Left hindlimb (tissue), 1 donor: ENCODE data around the gene ITGA1.

ENCODE experiments used
- DNase-seq: peaks from one replicate; pipeline ENCODE4 v3.0.0-alpha.2; 2018

The ITGA1 gene

DNA sequence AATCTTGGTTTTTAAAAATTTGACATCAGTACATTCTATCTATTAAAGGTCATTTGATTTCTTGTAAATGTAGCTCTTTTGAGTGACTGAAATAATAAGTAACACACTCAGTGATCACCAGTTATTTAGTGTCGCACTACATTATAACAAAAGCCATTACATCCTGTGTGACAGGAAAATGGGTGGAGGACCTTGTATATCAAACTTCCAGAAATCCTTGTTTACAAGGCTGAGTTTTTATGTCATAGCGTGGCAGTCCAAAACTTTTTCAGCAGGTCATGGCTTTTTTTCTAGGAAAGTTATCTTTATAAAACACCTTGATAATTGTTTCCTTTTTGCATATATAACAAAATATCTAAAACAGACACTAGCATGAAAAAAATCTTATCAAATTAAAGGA is 14.4 kb upstream of the ITGA1 start:
- DNase-seq = no peak

GRCh38 chr5:52774005-52774410 is 13.7 kb upstream of the ITGA1 start:
- DNase-seq = no peak

DNA sequence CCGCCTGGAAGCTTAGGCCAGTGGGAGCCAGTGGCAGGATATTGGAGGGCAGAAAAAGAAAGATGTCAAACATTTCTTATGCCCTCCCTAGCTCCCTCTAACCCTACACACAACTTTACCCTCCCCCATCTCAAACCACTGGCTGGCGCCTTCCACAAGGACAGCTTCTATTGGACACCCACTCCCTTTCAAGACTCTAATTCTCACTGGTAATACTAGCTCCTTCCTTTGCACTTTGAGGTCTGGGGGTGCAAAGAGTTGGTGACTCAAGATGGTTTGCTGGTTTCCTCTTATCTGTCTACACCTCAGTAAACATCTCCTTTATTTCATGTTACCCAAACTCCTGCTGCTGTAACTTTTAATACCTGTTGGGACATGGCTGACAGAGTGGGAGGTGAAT is 11.6 kb upstream of the ITGA1 start:
- DNase-seq = no peak

DNA sequence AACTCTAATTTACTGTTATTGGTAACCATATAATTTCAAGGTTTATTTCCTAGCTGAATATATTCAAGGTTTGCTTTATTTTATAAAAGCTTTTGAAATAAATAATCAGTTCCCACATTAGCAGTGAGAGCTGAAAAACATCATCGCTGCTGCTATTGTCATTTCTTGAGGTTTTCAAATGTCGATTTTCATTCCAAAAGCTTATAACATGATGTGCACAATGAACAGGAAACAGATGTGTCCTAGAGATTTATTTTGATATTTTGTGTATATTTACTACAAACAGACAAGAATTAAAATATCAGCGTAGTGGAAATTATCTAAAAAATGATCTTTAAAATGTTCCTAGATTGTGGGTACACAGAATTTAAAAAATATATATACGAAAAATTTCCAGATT is 10.5 kb upstream of the ITGA1 start:
- DNase-seq = no peak

DNA sequence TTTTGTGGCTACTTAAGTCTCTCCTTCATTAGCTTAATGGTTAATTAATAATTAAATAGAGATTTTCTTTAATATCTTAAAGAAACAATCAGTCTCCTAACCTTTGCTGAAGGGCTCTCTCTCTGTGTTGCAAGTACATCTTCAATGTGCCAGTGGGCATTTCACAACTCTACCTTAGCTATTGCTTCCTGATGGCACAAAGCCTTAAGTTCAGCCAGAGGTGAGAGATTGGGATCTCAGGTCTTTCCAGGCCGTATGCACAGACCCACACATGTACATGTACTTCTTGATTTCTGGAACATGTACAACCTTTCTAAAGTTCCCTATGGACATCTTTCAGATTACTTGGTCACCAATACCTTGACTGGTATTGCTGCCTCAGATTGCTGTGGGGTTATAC is 8.9 kb upstream of the ITGA1 start:
- no peak for DNase-seq

GRCh38 chr5:52779213-52779612 is 8.5 kb upstream of the ITGA1 start:
- no peak for DNase-seq

DNA sequence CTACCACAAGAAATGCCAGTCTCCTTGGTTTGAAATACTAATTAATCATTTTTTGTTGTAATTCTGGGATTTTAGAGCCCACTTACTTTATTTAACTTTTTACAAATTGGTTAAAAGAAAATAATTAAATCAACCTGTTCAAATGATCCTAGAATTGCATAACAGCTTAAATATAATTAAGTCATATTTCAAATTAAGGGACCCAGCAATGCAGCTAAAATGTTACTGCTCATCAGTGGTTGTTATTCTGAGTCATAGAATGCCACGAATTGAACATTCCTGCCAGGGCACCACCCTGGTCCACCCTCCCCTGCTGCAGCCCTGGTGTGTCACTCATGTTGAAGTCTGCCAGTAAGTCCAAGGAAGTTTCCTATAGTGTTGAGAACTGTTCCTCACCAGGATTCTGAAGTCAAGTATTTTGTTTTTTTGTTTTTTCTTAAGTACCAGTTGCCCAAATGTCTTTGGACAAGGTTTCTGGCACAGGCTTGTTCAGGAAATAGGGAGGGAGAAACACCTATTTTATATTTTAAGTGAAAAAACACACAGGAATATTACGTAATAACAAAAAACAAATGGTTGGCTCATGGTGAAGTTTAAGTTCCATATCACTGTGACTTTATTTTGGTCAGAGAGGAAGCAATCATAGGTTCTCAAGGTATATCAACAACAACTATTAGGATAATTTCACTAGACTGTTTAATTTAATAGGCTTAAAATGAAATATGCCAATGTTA is 4.3 kb upstream of the ITGA1 start:
- DNase-seq = no peak

DNA sequence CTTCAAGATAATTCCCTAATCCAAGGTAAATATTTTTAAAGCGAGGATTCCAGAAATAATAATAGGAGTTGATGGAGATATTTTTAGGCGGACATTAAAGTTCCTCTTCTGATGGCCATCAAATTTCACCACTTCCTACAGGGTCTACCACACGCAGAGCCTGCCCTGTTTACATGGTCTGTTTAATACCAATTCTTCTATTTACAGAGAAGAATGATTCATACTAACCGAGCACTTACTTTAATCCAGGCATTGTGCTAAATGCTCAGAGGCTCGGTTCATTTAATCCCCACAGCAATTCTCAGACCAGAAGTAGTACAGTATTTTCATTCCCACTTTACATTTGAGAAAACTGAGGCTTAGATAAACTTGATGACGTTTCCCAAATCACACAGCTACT is 3.0 kb upstream of the ITGA1 start:
- DNase-seq = no peak

DNA sequence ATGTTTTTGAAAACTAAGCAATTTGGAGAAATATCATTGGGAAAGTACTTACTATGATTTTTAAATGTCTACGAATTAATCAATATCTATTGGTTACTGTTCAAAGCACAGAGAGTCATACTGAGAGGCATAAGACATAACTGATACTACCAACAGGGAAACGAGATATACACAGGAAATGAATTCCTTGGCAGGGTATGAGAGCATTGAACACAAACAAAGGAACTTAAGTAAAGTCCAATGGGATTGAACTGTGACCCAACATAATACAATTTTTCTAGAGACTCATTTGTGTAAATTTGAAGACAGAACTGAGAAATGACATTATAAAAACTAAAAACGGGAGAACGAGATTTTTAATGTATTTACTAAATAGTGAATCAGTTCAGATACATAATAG is 1.3 kb upstream of the ITGA1 start:
- no peak for DNase-seq

- DNase-seq = no peak
Observed at GRCh38 chr5:52786949-52787599, 642 bp upstream of the ITGA1 start.

DNA sequence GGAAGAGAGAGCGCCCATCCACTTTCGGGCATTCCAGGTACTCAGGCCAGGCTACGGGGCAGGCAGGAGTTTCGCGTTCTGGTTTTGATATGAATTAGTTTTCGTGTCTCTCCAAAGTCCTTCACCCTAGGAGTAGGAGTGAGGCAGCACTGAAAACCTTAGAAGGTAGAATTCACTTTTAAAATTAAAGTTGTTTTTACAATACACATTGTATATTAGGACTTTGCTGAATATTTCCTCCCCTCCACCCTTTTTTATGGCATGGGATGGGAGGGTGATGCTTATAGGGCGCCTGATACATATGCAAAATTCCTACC is 747 bp downstream of the ITGA1 start:
- no peak for DNase-seq

DNA sequence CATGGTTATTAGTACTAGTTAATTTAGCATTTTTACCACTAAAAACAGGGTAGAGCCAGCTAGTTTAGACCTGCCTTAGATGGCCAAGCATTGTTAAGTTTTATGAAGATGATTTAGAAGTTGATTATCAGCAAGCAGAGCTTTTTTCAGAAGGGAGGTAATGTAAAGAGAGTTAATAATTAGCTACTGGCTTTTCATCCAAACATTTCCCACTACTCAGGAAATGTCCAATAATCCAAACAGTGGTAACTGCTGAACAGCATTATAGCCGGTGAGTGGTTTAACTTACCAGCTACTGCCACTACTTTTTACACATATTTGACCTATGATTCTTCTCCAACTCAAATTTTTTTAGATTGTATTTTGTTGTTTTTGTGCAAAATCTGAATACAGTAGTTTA is 1.7 kb downstream of the ITGA1 start:
- no peak for DNase-seq

- DNase-seq = no peak
Observed at GRCh38 chr5:52789851-52790250, 2.1 kb downstream of the ITGA1 start.

DNA sequence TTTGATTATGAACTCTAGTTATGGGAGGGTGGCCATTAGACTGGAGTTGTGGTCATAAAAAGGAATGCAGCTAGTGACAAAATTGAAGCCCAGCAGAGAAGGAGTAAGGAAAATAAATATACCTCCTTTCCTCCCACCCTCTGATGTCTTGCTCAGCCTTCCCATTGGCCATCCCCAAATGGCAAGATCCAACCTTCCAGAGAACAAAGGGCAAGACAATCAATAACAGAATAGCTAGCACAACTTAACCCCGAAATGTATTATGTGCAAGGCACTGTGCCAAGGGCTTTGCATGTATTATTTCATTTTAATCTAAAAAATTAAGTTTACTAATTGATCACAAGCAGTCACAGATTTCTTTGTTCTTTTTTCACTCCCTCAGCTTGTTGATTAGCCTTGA is 3.6 kb downstream of the ITGA1 start:
- DNase-seq = no peak

- DNase-seq = no peak
Observed at GRCh38 chr5:52794519-52794918, 6.8 kb downstream of the ITGA1 start.

DNA sequence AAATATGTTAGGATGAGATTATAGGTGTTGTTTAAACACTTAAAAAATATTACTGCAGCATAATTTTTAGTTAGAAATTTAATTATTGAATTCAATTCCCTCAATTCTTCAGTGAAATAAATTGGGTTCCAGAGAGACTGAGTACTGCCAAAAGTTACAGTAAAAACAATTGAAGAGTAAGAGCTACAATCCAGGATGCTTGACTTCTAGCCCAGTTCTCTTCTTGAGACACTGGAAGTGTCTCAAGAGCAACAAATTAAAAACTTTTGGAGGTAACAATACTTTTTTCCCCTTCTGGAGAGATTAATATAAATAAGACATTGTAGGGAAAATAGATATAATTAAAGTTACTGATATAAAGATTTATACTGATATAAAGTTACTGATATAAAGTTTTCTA is 8.3 kb downstream of the ITGA1 start:
- no peak for DNase-seq

DNA sequence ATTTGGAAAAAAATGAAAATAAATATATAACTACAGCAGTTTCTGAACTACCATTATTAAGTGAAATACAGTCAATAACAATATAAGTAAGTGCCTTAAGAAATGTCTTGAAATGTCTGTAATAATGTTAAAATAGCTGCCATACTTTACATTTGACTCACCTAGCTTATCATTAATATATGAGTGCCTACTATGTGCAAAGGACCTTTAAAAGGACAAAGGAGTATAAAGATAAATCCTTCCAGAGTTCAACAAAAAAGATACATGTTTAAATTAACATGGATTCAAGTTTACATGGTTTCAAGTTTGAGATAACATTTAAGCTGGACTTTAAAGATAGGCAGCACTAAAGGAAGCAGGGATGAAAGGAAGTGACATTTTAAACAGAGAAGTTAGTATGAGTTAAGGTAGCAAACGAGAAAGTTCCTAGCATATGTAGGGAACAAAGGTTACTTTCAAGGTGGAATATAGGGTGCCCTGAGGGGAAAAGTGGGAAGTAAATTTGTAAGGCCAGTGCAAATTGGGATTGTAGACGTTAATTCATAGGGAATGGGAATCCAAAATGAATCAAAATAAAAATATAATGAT is 8.9 kb downstream of the ITGA1 start:
- no peak for DNase-seq

DNA sequence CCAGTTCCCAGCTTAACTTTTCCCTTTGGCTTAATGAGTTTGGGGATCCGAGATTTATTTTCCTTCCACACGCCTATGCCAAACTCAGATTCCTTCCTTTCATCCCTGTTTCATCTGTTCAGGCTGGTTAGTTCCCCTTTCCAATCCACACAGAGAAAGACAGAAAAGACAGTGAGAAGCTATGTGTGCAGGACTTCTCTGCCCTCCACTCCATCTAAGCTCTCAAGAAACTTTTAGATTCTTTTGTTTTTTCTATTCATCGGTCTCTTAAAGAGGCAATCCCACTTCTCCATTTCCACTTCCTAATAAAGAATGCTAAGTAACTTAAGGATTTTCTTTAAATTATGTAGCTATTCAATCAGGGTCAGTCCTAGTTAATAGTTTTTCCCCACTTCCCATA is 11.2 kb downstream of the ITGA1 start:
- DNase-seq = no peak

DNA sequence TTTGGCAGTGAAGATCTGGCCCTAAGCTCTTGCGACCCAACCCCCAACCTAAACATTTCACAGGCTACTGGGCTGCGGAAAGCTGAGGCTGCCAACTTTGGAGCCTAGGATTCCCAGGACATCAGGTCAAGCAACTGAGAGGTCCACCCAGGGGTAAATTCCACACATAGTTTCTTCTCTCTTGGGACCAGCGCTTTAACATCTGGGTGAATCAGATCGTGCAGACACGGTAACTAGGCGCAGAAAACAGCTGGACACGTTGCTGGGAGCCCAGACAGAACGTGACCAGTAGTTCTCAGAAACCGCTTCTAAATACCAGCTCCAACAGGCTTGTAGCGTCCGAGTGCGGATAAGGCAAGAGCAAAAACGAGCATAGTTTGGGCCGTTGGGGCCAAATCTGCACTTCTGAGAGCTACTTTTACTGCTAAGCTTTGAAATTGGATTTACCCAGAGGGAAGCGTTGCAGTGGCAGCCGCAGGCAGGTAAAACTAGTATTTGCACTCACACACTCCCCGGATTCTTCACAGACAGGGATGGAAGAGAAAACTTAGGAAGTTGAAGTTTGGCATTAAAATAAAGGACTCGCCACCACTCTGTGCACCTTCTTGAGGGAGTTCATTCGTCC is 11.8 kb downstream of the ITGA1 start:
- peak; percentile 73 for DNase-seq

DNA sequence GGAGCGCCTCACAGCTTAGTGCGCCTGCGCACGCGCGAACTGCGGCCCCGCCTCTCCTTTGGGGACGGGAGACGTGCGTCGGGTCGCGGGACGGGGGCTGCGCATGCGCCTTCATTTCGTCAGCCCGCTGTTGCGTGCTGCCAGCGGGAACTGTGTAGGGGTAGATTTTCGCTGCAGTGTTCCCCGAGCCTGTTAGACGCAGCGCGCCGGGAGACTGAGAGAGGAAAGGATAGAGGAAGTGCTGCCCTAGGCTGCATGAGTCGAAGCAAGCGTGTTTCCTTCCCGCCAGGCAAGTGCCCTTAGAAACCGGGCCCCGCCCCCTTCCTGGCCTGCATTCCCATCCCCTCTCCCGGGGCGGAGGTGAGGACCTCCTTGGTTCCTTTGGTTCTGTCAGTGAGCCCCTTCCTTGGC is 12.3 kb downstream of the ITGA1 start:
- peak; percentile 96 for DNase-seq

DNA sequence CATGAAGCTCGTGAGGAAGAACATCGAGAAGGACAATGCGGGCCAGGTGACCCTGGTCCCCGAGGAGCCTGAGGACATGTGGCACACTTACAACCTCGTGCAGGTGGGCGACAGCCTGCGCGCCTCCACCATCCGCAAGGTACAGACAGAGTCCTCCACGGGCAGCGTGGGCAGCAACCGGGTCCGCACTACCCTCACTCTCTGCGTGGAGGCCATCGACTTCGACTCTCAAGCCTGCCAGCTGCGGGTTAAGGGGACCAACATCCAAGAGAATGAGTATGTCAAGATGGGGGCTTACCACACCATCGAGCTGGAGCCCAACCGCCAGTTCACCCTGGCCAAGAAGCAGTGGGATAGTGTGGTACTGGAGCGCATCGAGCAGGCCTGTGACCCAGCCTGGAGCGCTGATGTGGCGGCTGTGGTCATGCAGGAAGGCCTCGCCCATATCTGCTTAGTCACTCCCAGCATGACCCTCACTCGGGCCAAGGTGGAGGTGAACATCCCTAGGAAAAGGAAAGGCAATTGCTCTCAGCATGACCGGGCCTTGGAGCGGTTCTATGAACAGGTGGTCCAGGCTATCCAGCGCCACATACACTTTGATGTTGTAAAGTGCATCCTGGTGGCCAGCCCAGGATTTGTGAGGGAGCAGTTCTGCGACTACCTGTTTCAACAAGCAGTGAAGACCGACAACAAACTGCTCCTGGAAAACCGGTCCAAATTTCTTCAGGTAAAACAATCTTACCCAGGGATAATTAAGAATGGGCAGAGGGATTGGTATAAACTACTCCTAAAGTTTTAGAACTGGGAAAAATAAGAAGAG is 12.9 kb downstream of the ITGA1 start:
- peak; percentile 69 for DNase-seq

- no peak for DNase-seq
Observed at GRCh38 chr5:52801329-52801728, 13.6 kb downstream of the ITGA1 start.

GRCh38 chr5:52802272-52802973 is 14.7 kb downstream of the ITGA1 start:
- DNase-seq = no peak
